ENCODE results near the gene HNRNPH2. TPM values are rescaled to one million over a fixed set of nuclear protein-coding genes. Genes with fewer than 3 reads are reported as not detected.

HNRNPH2 gene
- total and polyA plus RNA-seq, 4 experiments from 2014 or later, result 40.1 to 105 (median 63.5) TPM

- intact Hi-C loops (cut with micrococcal nuclease), result no loop called here
- Histone ChIP-seq H3K4me1 (ENCODE audit: insufficient read depth, low read length) (no peaks in the 10 kb centered on the region), H3K36me3 (ENCODE audit: insufficient read depth, low read length) (no peaks in the 10 kb centered on the region), H3K4me3 (ENCODE audit: low read length in 2 of 2) (no peak overlapping the region), H3K27me3 (ENCODE audit: insufficient read depth, low read length) (no peaks in the 10 kb centered on the region), H3K9me3 (ENCODE audit: control insufficient read depth in 1 of 2, low read length in 2 of 2) (no peaks in the 10 kb centered on the region), H3K27ac (ENCODE audit: low read depth, low read length) (no peak overlapping the region)
- Mint-ChIP-seq H3K4me3 (no peak overlapping the region), H3K9me3 (peaks cover 0 to 7% (median 3%) of the 10 kb centered on the region in 8 donors), H3K4me1 (no peaks in the 10 kb centered on the region), H3K27me3 (no peaks in the 10 kb centered on the region), H3K36me3 (peaks cover 34 to 40% of the 10 kb centered on the region in 2 donors), H3K27ac (peak overlapping the region in 1 of 7 donors; percentile 52)
- CTCF ChIA-PET (ENCODE audit: partially characterized antibody), result no interaction called here
- POLR2A ChIA-PET (ENCODE audit: partially characterized antibody), result no interaction called here
- no peak for DNase-seq
These were observed 42.9 kb downstream of the HNRNPH2 start for GRCh38 chrX:101450961-101451360.

- intact Hi-C loops (cut with micrococcal nuclease), result no loop called here
- H3K27ac ChIP-seq (ENCODE audit: low read depth, low read length), result no peak overlapping the region
- H3K27me3 ChIP-seq (ENCODE audit: insufficient read depth, low read length), result no peaks in the 10 kb centered on the region
- H3K36me3 ChIP-seq (ENCODE audit: insufficient read depth, low read length), result no peaks in the 10 kb centered on the region
- Mint-ChIP-seq H3K4me1 (no peaks in the 10 kb centered on the region), H3K27ac (no peak overlapping the region), H3K9me3 (peaks cover 0 to 7% (median 3%) of the 10 kb centered on the region in 8 donors), H3K4me3 (no peak overlapping the region), H3K27me3 (no peaks in the 10 kb centered on the region), H3K36me3 (peaks cover 31 to 36% of the 10 kb centered on the region in 2 donors)
- no peak for DNase-seq
- no peaks in the 10 kb centered on the region for H3K4me1 ChIP-seq (ENCODE audit: insufficient read depth, low read length)
- ChIA-PET CTCF (ENCODE audit: partially characterized antibody) (no interaction called here), POLR2A (ENCODE audit: partially characterized antibody) (no interaction called here)
- no peak overlapping the region for H3K4me3 ChIP-seq (ENCODE audit: low read length in 2 of 2)
- no peaks in the 10 kb centered on the region for H3K9me3 ChIP-seq (ENCODE audit: control insufficient read depth in 1 of 2, low read length in 2 of 2)
These were observed 44.0 kb downstream of the HNRNPH2 start for GRCh38 chrX:101452056-101452455.

- no peak overlapping the region for H3K4me3 ChIP-seq (ENCODE audit: low read length in 2 of 2)
- H3K9me3 Mint-ChIP-seq, result peaks cover 0 to under 1% (median 0%) of the 10 kb centered on the region in 8 donors
- no peak overlapping the region for H3K27ac Mint-ChIP-seq
- no peaks in the 10 kb centered on the region for H3K27me3 Mint-ChIP-seq
- H3K4me3 Mint-ChIP-seq, result no peak overlapping the region
- intact Hi-C loops (cut with micrococcal nuclease), result no loop called here
- no peaks in the 10 kb centered on the region for H3K27me3 ChIP-seq (ENCODE audit: insufficient read depth, low read length)
- no peaks in the 10 kb centered on the region for H3K4me1 Mint-ChIP-seq
- no peaks in the 10 kb centered on the region for H3K4me1 ChIP-seq (ENCODE audit: insufficient read depth, low read length)
- peaks cover 11 to 12% of the 10 kb centered on the region in 2 donors for H3K36me3 Mint-ChIP-seq
- no peak overlapping the region for H3K27ac ChIP-seq (ENCODE audit: low read depth, low read length)
- ChIA-PET POLR2A (ENCODE audit: partially characterized antibody) (no interaction called here), CTCF (ENCODE audit: partially characterized antibody) (interaction anchor here (1.2 kb wide), 1 partner anchor 46 kb away, joined by 3 read pairs; no protein-coding TSS in a partner anchor)
- no peaks in the 10 kb centered on the region for H3K36me3 ChIP-seq (ENCODE audit: insufficient read depth, low read length)
- no peaks in the 10 kb centered on the region for H3K9me3 ChIP-seq (ENCODE audit: control insufficient read depth in 1 of 2, low read length in 2 of 2)
- no peak for DNase-seq
These were observed 52.6 kb downstream of the HNRNPH2 start for GRCh38 chrX:101460669-101461068.

- peaks cover 0 to 3% (median 0%) of the 10 kb centered on the region in 8 donors for H3K9me3 Mint-ChIP-seq
- DNase-seq, result no peak
- no peaks in the 10 kb centered on the region for H3K27me3 Mint-ChIP-seq
- no peaks in the 10 kb centered on the region for H3K36me3 ChIP-seq (ENCODE audit: insufficient read depth, low read length)
- H3K36me3 Mint-ChIP-seq, result peaks cover 13 to 19% of the 10 kb centered on the region in 2 donors
- no peaks in the 10 kb centered on the region for H3K4me1 Mint-ChIP-seq
- ChIA-PET POLR2A (ENCODE audit: partially characterized antibody) (no interaction called here), CTCF (ENCODE audit: partially characterized antibody) (no interaction called here)
- H3K9me3 ChIP-seq (ENCODE audit: control insufficient read depth in 1 of 2, low read length in 2 of 2), result no peaks in the 10 kb centered on the region
- H3K27me3 ChIP-seq (ENCODE audit: insufficient read depth, low read length), result no peaks in the 10 kb centered on the region
- intact Hi-C loops (cut with micrococcal nuclease), result no loop called here
- no peaks in the 10 kb centered on the region for H3K4me1 ChIP-seq (ENCODE audit: insufficient read depth, low read length)
- H3K4me3 Mint-ChIP-seq, result no peak overlapping the region
- no peak overlapping the region for H3K4me3 ChIP-seq (ENCODE audit: low read length in 2 of 2)
- no peak overlapping the region for H3K27ac Mint-ChIP-seq
- H3K27ac ChIP-seq (ENCODE audit: low read depth, low read length), result no peak overlapping the region
These were observed 54.9 kb downstream of the HNRNPH2 start for GRCh38 chrX:101462892-101463291.

Other genes with a start within 250 kb of the HNRNPH2 start
- under 1 TPM in 1 of 2 experiments, not detected in 1; 0.08 TPM for gene DRP2, start 188.4 kb upstream of the HNRNPH2 start, total RNA-seq
- gene DRP2, start 188.4 kb upstream of the HNRNPH2 start, polyA plus RNA-seq, result under 1 TPM in 1 of 2 donors, not detected in 1; 0.13 TPM
- not detected for gene TAF7L, start 116.9 kb upstream of the HNRNPH2 start, total RNA-seq
- not detected for gene TAF7L, start 116.9 kb upstream of the HNRNPH2 start, polyA plus RNA-seq
- 10 to 100 TPM; 12.0 to 13.3 TPM for gene TIMM8A, start 59.5 kb upstream of the HNRNPH2 start, total RNA-seq
- gene TIMM8A, start 59.5 kb upstream of the HNRNPH2 start, polyA plus RNA-seq, result 10 to 100 TPM in 1 of 2 donors, 1 to 10 TPM in 1; 8.8 to 10.5 TPM
- gene BTK, start 22.0 kb upstream of the HNRNPH2 start, total RNA-seq, result 1 to 10 TPM; 1.6 to 1.9 TPM
- gene BTK, start 22.0 kb upstream of the HNRNPH2 start, polyA plus RNA-seq, result 1 to 10 TPM in 1 of 2 donors, not detected in 1; 1.1 TPM
- gene RPL36A, start 17.2 kb upstream of the HNRNPH2 start, total RNA-seq, result 100 to 1,000 TPM; 380 to 428 TPM
- gene RPL36A, start 17.2 kb upstream of the HNRNPH2 start, polyA plus RNA-seq, result 1,000 to 10,000 TPM; 2,296 to 2,724 TPM
- gene GLA, start 297 bp upstream of the HNRNPH2 start, total RNA-seq, result 10 to 100 TPM; 13.1 TPM
- gene GLA, start 297 bp upstream of the HNRNPH2 start, polyA plus RNA-seq, result 10 to 100 TPM in 1 of 2 donors, 1 to 10 TPM in 1; 9.6 to 16.1 TPM
- 10 to 100 TPM; 13.1 to 13.3 TPM for gene ARMCX4, start 77.2 kb downstream of the HNRNPH2 start, total RNA-seq
- gene ARMCX4, start 77.2 kb downstream of the HNRNPH2 start, polyA plus RNA-seq, result 1 to 10 TPM in 1 of 2 donors, not detected in 1; 2.4 TPM
- gene ARMCX1, start 142.3 kb downstream of the HNRNPH2 start, total RNA-seq, result under 1 TPM; 0.39 to 0.44 TPM
- under 1 TPM in 1 of 2 donors, not detected in 1; 0.32 TPM for gene ARMCX1, start 142.3 kb downstream of the HNRNPH2 start, polyA plus RNA-seq
- 10 to 100 TPM; 36.6 to 40.5 TPM for gene ARMCX6, start 209.8 kb downstream of the HNRNPH2 start, total RNA-seq
- gene ARMCX6, start 209.8 kb downstream of the HNRNPH2 start, polyA plus RNA-seq, result 10 to 100 TPM; 44.6 to 46.9 TPM
- 10 to 100 TPM; 39.6 to 40.1 TPM for gene ARMCX3, start 214.9 kb downstream of the HNRNPH2 start, total RNA-seq
- 10 to 100 TPM; 18.4 to 25.2 TPM for gene ARMCX3, start 214.9 kb downstream of the HNRNPH2 start, polyA plus RNA-seq

Data from CD4-positive, alpha-beta memory T cell (primary cell).